HG03064 (cell line): Measurements from ENCODE around the gene FBLN2.

Experiments
- ATAC-seq: cut with Tn5 transposase; IDR thresholded peaks from one replicate; pipeline ENCODE4 v1.9.1; 2021; ENCODE audit warnings: low read depth; ENCODE audit not compliant: unreplicated experiment

Gene FBLN2

GRCh38 chr3:13617097-13617738 is 68.3 kb downstream of the FBLN2 start:
- no peak for ATAC-seq

DNA sequence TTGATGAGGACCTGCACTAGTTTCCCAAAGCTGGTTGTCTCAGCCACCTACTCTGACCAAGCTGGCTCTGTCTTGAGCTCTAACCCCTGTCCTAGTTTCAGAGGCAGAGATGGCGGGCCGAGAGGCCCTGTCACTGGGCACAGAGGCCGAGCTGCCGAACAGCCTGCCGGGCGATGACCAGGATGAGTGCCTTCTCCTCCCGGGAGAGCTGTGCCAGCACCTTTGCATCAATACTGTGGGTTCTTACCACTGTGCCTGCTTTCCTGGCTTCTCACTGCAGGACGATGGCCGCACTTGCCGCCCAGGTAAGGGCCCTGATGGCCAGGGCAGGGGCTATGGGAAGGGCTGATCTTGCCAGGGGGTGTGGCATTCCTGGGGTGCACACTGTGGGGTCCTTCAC is 69.1 kb downstream of the FBLN2 start:
- no peak for ATAC-seq

DNA sequence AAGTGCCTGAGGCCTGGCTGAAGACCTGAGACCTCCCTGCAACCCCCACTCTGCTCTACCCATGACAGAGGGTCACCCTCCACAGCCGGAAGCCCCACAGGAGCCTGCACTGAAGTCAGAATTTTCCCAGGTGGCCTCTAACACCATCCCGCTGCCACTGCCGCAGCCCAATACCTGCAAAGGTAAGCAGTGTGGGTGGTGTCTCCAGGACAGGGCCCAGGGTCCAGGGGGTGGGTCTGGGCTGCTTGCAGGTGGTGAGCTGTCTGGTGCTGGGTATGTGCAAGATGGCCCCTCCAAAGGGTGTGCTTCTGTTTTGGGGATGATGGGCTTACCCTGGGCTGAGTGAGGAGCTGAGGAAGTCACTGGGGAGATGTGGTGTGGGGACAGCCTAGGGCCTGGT is 69.9 kb downstream of the FBLN2 start:
- ATAC-seq = no peak

DNA sequence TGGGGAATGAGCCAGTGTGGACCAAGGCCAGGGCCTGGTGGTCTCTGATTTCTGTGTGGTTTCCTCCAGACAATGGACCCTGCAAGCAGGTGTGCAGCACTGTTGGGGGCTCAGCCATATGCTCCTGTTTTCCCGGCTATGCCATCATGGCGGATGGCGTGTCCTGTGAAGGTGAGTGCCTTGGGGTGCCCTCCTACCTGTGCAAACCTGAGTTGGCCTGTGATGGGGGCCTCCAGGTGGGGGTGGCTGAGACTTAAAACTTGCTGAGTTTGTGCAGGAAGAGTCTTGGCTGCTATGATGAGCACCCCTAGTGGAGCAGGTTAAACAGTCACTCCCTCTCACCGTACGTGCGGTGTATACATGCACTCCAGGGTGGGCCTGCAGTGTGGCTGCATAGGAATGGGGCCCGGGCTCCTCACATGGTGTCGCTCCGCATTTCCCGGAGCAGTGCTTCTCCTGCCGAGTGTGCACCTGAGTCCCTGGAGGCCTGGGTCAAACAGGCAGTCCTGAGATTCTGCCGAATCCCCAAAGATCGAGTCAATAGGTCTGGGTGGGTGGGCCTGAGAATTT is 70.8 kb downstream of the FBLN2 start:
- ATAC-seq = no peak

DNA sequence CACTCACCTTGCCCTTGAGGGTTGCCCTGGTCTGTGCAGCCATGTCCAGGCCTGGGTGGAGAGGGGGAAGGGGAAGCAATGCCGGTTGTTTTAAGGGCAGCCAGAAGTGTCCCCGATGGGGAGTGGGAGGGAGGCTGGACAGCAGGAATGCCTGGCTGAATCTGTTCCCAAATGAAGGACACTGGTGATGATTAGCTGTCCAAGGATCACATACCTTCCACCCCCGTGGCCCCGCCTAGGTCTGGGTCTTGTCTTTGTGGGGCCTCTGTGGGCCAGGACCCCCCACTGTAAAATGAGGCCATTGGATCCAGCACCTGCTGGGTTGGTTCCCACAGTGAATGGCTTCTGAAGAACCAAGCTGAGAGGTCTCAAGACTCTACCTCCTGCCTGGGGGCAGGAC is 71.4 kb downstream of the FBLN2 start:
- ATAC-seq = no peak

GRCh38 chr3:13620776-13621365 is 71.9 kb downstream of the FBLN2 start:
- ATAC-seq = no peak

- no peak for ATAC-seq
Observed at GRCh38 chr3:13621381-13622221, 72.7 kb downstream of the FBLN2 start.

- ATAC-seq = no peak
Observed at GRCh38 chr3:13622356-13622755, 73.4 kb downstream of the FBLN2 start.

- no peak for ATAC-seq
Observed at GRCh38 chr3:13623101-13623654, 74.3 kb downstream of the FBLN2 start.

DNA sequence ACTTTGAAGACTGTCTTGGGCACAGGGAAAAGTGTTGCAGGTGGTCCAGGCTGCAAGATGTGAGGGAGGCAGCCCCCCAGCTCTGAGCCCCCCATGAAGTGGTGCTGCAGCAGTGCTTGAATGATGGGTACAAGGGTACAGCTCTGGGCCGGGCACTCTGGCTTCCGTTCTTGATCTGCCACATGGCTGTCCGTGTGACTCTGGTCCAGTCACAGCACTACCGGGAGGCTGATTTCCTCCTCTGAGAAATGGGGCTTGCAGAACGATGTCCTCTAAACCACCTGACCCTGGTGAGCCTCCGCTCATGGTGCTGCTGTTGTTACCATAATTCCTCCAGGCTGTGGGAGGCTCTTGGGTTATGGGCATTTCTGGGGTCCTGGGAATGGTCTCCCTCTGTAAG is 75.1 kb downstream of the FBLN2 start:
- ATAC-seq = no peak

DNA sequence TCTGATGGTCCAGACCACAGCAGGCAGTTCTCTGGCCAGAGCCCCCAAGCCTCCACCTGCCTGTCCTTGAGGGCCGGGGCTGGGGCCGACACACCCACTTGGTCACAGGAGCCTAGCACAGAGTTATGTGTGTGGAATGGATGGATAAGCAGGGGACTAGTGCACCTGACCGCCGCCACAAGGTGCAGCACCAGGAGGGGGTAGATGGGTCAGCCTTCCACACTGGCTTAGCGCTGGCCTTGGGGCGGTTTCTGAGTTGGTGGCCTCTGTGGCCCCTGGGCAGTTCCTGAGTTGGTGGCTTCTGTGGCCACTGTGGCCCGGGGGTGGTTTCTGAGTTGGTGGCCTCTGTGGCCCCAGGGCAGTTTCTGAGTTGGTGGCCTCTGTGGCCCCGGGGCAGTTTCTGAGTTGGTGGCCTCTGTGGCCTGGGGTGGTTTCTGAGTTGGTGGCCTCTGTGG is 75.8 kb downstream of the FBLN2 start:
- ATAC-seq = no peak

- no peak for ATAC-seq
Observed at GRCh38 chr3:13626396-13626795, 77.5 kb downstream of the FBLN2 start.

DNA sequence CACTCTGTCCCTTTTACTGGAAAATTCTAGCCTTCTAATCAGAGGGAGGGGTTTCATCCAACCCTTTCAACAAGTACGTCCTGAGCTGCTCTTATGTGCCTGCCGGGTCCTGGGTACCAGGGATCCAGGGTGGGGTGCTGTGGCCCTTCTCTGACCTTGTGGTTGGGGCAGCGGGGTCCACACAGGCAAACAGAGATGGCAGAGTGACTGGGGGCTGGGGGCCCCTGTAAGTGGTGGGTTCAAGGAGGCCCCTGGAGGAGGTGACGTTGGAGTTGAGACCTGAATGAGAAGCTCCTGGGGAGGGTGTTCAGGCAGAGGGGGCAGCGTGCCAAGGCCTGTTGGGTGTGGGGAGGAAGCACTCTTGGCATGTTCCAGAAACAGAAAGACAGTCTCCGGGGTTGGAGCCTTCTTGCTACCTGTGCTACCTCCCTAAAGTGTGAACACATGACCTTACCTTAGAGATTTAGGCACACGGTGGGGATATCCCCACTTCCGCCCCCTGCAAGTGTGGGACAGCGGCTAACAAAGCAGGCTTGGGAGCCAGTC is 78.1 kb downstream of the FBLN2 start:
- no peak for ATAC-seq

GRCh38 chr3:13627681-13628080 is 78.8 kb downstream of the FBLN2 start:
- ATAC-seq = no peak

GRCh38 chr3:13628432-13628831 is 79.5 kb downstream of the FBLN2 start:
- no peak for ATAC-seq

DNA sequence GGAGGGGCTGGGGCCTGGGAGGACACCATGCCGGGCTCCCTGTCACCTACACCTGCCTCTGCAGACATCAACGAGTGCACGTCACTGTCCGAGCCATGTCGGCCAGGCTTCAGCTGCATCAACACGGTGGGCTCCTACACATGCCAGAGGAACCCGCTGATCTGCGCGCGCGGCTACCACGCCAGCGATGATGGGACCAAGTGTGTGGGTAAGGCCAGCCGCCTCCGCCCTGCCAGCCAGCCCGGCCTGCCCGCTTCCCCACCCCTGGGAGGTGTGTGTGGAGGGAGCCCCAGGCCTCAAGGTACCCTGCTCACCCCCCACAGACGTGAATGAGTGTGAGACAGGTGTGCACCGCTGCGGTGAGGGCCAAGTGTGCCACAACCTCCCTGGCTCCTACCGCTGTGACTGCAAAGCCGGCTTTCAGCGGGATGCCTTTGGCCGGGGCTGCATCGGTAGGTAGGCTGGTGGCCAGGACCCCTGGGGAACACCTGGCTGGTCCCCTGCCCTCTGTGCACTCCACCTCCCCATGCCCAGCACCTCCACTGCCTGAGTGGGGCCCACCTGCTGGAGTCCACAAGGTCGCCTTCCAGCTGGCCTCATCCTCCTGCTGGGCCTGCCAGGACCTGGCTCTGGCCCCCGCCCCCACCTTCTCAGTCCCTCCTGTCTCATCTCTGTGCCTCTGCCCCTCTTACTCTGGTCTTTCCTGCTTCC is 80.1 kb downstream of the FBLN2 start:
- ATAC-seq = no peak

DNA sequence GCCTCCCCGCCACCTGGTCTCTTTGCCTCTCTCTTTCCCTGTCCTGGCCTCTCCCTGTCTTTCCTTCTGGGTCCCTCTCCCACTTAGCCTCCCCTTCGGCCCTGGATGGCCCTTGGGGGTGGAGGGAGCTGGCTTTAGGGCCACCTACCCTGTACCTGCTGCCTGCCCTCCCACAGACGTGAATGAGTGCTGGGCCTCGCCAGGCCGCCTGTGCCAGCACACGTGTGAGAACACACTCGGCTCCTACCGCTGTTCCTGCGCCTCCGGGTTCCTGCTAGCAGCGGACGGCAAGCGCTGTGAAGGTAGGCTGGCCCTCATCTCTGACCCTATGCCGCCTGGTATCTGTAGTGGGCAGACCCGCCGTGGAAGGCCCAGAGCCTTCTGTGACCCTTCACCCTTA is 80.7 kb downstream of the FBLN2 start:
- ATAC-seq = no peak

GRCh38 chr3:13631256-13631655 is 82.3 kb downstream of the FBLN2 start:
- ATAC-seq = no peak

DNA sequence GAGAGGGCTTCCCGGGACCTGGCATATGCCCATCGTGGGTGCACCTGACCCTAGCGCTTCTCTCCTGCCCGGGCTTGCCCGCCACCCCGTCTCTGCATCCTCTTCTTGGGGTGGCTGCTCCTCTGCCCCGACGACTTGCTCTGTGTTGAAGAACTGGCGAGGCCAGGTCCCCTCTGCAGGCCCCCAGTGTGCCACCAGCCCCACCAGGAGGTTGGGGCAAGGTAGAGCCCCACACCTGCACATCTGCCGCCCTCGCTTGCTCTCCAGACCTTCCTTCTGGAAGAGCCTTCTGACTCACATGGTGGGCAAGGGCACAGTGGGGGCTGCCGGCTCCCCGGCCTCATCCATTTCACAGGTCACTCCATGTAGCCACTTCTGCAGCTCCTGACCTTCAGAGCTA is 84.3 kb downstream of the FBLN2 start:
- ATAC-seq = no peak

GRCh38 chr3:13634151-13634550 is 85.2 kb downstream of the FBLN2 start:
- ATAC-seq = no peak
